ENCODE results near the gene CHD6. TPM values are rescaled to one million over a fixed set of nuclear protein-coding genes. Genes with fewer than 3 reads are reported as not detected.

CHD6 gene
- total RNA-seq, 1 donor from 2014 or later, result 114 TPM

- Mint-ChIP-seq H3K9me3 (ENCODE audit: low read depth) (peaks cover 5% of the 10 kb centered on the region), H3K36me3 (ENCODE audit: insufficient read depth) (no peaks in the 10 kb centered on the region), H3K4me1 (ENCODE audit: low read depth) (peaks cover 10% of the 10 kb centered on the region), H3K4me3 (ENCODE audit: low read depth) (no peak overlapping the region), H3K27me3 (peaks cover 38% of the 10 kb centered on the region), H3K27ac (no peak overlapping the region)
- DNase-seq (ENCODE audit: low spot score, unreplicated experiment), result no peak
- no peak for TF ChIP-seq CTCF (IDR thresholded peaks at IDR 0.05; ENCODE audit: unreplicated experiment)
Measured at GRCh38 chr20:41371371-41371770, 246.8 kb downstream of the CHD6 start.

GRCh38 chr20:41370176-41370575 lies 248.0 kb downstream of the CHD6 start:
- H3K36me3 Mint-ChIP-seq (ENCODE audit: insufficient read depth), result no peaks in the 10 kb centered on the region
- H3K27ac Mint-ChIP-seq, result no peak overlapping the region
- peaks cover 10% of the 10 kb centered on the region for H3K4me1 Mint-ChIP-seq (ENCODE audit: low read depth)
- peaks cover 38% of the 10 kb centered on the region for H3K27me3 Mint-ChIP-seq
- no peak for TF ChIP-seq CTCF (IDR thresholded peaks at IDR 0.05; ENCODE audit: unreplicated experiment)
- peaks cover 5% of the 10 kb centered on the region for H3K9me3 Mint-ChIP-seq (ENCODE audit: low read depth)
- no peak overlapping the region for H3K4me3 Mint-ChIP-seq (ENCODE audit: low read depth)
- no peak for DNase-seq (ENCODE audit: low spot score, unreplicated experiment)

GRCh38 chr20:41369673-41370072 lies 248.5 kb downstream of the CHD6 start:
- Mint-ChIP-seq H3K9me3 (ENCODE audit: low read depth) (peaks cover 5% of the 10 kb centered on the region), H3K27me3 (peaks cover 43% of the 10 kb centered on the region), H3K36me3 (ENCODE audit: insufficient read depth) (no peaks in the 10 kb centered on the region), H3K4me1 (ENCODE audit: low read depth) (peaks cover 10% of the 10 kb centered on the region), H3K4me3 (ENCODE audit: low read depth) (no peak overlapping the region), H3K27ac (no peak overlapping the region)
- no peak for DNase-seq (ENCODE audit: low spot score, unreplicated experiment)
- TF ChIP-seq CTCF (IDR thresholded peaks at IDR 0.05; ENCODE audit: unreplicated experiment), result no peak

GRCh38 chr20:41367956-41368355 lies 250.2 kb downstream of the CHD6 start:
- Mint-ChIP-seq H3K36me3 (ENCODE audit: insufficient read depth) (no peaks in the 10 kb centered on the region), H3K27me3 (peaks cover 48% of the 10 kb centered on the region), H3K4me3 (ENCODE audit: low read depth) (peak overlapping the region; percentile 26), H3K9me3 (ENCODE audit: low read depth) (peaks cover 5% of the 10 kb centered on the region), H3K27ac (no peak overlapping the region), H3K4me1 (ENCODE audit: low read depth) (peaks cover 2% of the 10 kb centered on the region)
- TF ChIP-seq CTCF (IDR thresholded peaks at IDR 0.05; ENCODE audit: unreplicated experiment), result no peak
- no peak for DNase-seq (ENCODE audit: low spot score, unreplicated experiment)

- H3K27ac Mint-ChIP-seq, result no peak overlapping the region
- no peak for DNase-seq (ENCODE audit: low spot score, unreplicated experiment)
- H3K27me3 Mint-ChIP-seq, result peaks cover 48% of the 10 kb centered on the region
- peaks cover 2% of the 10 kb centered on the region for H3K4me1 Mint-ChIP-seq (ENCODE audit: low read depth)
- H3K4me3 Mint-ChIP-seq (ENCODE audit: low read depth), result peak overlapping the region; percentile 68
- H3K9me3 Mint-ChIP-seq (ENCODE audit: low read depth), result peaks cover 5% of the 10 kb centered on the region
- H3K36me3 Mint-ChIP-seq (ENCODE audit: insufficient read depth), result no peaks in the 10 kb centered on the region
- no peak for TF ChIP-seq CTCF (IDR thresholded peaks at IDR 0.05; ENCODE audit: unreplicated experiment)
Measured at GRCh38 chr20:41367393-41367695, 250.8 kb downstream of the CHD6 start.
